GM21515 (cell line): ENCODE data around the gene ADCY1.

Experiments
- ATAC-seq: cut with Tn5 transposase; IDR thresholded peaks from one replicate; pipeline ENCODE4 v1.9.1; 2021; ENCODE audit not compliant: unreplicated experiment

Gene ADCY1

GRCh38 chr7:45576249-45576929, 2.2 kb downstream of the ADCY1 start:
- ATAC-seq = no peak

GRCh38 chr7:45578022-45578421, 3.9 kb downstream of the ADCY1 start:
- ATAC-seq = no peak

- no peak for ATAC-seq
Measured at GRCh38 chr7:45578467-45578866, 4.3 kb downstream of the ADCY1 start.

GRCh38 chr7:45579391-45579801, 5.2 kb downstream of the ADCY1 start:
- no peak for ATAC-seq

- no peak for ATAC-seq
Measured at GRCh38 chr7:45580053-45580872, 6.1 kb downstream of the ADCY1 start.

GRCh38 chr7:45581271-45581780, 7.2 kb downstream of the ADCY1 start:
- no peak for ATAC-seq

- ATAC-seq = no peak
Measured at GRCh38 chr7:45582136-45582749, 8.1 kb downstream of the ADCY1 start.

GRCh38 chr7:45582868-45583277, 8.7 kb downstream of the ADCY1 start:
- no peak for ATAC-seq

- no peak for ATAC-seq
Measured at GRCh38 chr7:45583296-45583695, 9.1 kb downstream of the ADCY1 start.

- no peak for ATAC-seq
Measured at GRCh38 chr7:45584261-45585210, 10.4 kb downstream of the ADCY1 start.

- ATAC-seq = no peak
Measured at GRCh38 chr7:45585628-45586027, 11.5 kb downstream of the ADCY1 start.

GRCh38 chr7:45586542-45587520, 12.7 kb downstream of the ADCY1 start:
- no peak for ATAC-seq

- no peak for ATAC-seq
Measured at GRCh38 chr7:45588466-45588865, 14.3 kb downstream of the ADCY1 start.

GRCh38 chr7:45589061-45589460, 14.9 kb downstream of the ADCY1 start:
- ATAC-seq = no peak

- no peak for ATAC-seq
Measured at GRCh38 chr7:45589915-45590678, 15.9 kb downstream of the ADCY1 start.

- ATAC-seq = no peak
Measured at GRCh38 chr7:45590679-45591057, 16.5 kb downstream of the ADCY1 start.

- ATAC-seq = no peak
Measured at GRCh38 chr7:45591101-45591906, 17.1 kb downstream of the ADCY1 start.
